B cell (primary cell): ENCODE results near the gene PLA2G1B.

Experiments
- CTCF ChIP-seq: fragments of 200-600 bp; IDR thresholded peaks from one replicate; pipeline ENCODE4 v1.8.0; 2022; ENCODE audit warnings: antibody characterized with exemption, mild to moderate bottlenecking
- EZH2 ChIP-seq: IDR thresholded peaks from 2 replicates; pipeline ENCODE4 v1.6.1; 2012; ENCODE audit warnings: borderline replicate concordance, low read depth, mild to moderate bottlenecking, moderate library complexity, low read length; ENCODE audit not compliant: insufficient read depth, poor library complexity, severe bottlenecking

DNA sequence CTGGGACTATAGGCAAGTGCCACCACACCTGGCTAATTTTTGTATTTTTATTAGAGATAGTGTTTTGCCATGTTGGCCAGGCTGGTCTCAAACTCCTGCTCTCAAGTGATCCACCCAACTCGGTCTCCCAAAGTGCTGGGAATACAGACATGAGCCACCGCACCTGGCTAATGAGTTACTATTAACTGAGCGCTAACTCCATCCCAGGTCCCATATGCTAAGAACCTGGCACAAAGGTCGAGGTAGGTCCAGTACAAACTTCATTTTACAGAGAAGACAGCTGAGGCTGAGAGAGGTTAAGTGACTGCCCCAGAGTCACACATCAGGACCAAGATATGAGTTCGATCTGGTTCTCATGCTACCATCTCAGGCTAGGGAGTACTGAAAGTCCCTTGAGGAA lies 4.5 kb upstream of the PLA2G1B start:
- TF ChIP-seq CTCF (no peak), EZH2 (no peak)
